A673 (cell line): ENCODE results near the gene JPH2. TPM values are rescaled to one million over a fixed set of nuclear protein-coding genes. Genes with fewer than 3 reads are reported as not detected.

Experiments
- BruUV-seq: library from RNA; stranded (reverse); fragments of 400-500 nt; replicated peaks from 2 replicates; lab custom pipeline; 2021; lab: Mats Ljungman, UMichigan
- CTCF ChIA-PET: fragments of 300-600 bp; sonication (Branson Sonifier 250); formaldehyde crosslinking; loops from one replicate; lab custom pipeline; 2022; ENCODE audit warnings: antibody characterized with exemption; lab: Charles Lee
- POLR2A ChIA-PET: fragments of 300-600 bp; sonication (Branson Sonifier 250); formaldehyde crosslinking; loops from one replicate; lab custom pipeline; 2022; ENCODE audit warnings: antibody characterized with exemption; ENCODE audit not compliant: low non-redundant PET; lab: Charles Lee
- DNase-seq: peaks from one replicate; pipeline ENCODE4 v3.0.0-alpha.2; 2015; ENCODE audit warnings: low spot score
- H3K27ac ChIP-seq: fragments of 200-600 bp; sonication (generic); 2 replicates; pipeline ENCODE4 v1.5.1; 2016; ENCODE audit warnings: mixed run types, low read depth, mild to moderate bottlenecking, mixed read lengths, antibody characterized with exemption, low read length; ENCODE audit not compliant: poor library complexity, severe bottlenecking
- H3K27me3 ChIP-seq: fragments of 200-600 bp; sonication (generic); replicated peaks from 2 replicates; pipeline ENCODE4 v1.6.1; 2017; ENCODE audit warnings: mixed run types, low read depth, mild to moderate bottlenecking, mixed read lengths, antibody characterized with exemption, low read length; ENCODE audit not compliant: insufficient read depth, poor library complexity
- H3K36me3 ChIP-seq: fragments of 200-600 bp; sonication (generic); 2 replicates; pipeline ENCODE4 v1.6.1; 2016; ENCODE audit warnings: mixed run types, mild to moderate bottlenecking, mixed read lengths, antibody characterized with exemption, low read length; ENCODE audit not compliant: insufficient read depth, poor library complexity, severe bottlenecking
- H3K4me1 ChIP-seq: fragments of 200-600 bp; sonication (generic); 2 replicates; pipeline ENCODE4 v1.6.1; 2017; ENCODE audit warnings: mixed run types, mild to moderate bottlenecking, mixed read lengths, antibody characterized with exemption, low read length; ENCODE audit not compliant: insufficient read depth, poor library complexity, severe bottlenecking
- H3K4me3 ChIP-seq: fragments of 200-600 bp; sonication (generic); 2 replicates; pipeline ENCODE4 v1.5.1; 2016; ENCODE audit warnings: low read depth, mixed run types, mild to moderate bottlenecking, mixed read lengths, low read length; ENCODE audit not compliant: poor library complexity, severe bottlenecking
- H3K9me3 ChIP-seq: fragments of 200-600 bp; sonication (generic); 2 replicates; pipeline ENCODE4 v1.6.1; 2016; ENCODE audit warnings: mixed run types, low read depth, mild to moderate bottlenecking, mixed read lengths, antibody characterized with exemption, low read length; ENCODE audit not compliant: poor library complexity, severe bottlenecking
- CTCF ChIP-seq: fragments of 300-800, 200-600 bp; sonication (generic); conservative IDR thresholded peaks from 2 replicates; pipeline ENCODE4 v1.5.1; 2017; ENCODE audit warnings: low read depth, mild to moderate bottlenecking, antibody characterized with exemption, low read length, moderate library complexity, mixed read lengths
- EZH2 ChIP-seq: fragments of 200-600 bp; sonication (generic); IDR thresholded peaks from 2 replicates; pipeline ENCODE4 v1.6.1; 2017; ENCODE audit warnings: borderline replicate concordance, low read depth, mild to moderate bottlenecking, mixed read lengths, antibody characterized with exemption, low read length; ENCODE audit not compliant: poor library complexity, severe bottlenecking
- intact Hi-C: fragments of 100-400 bp; cut with micrococcal nuclease; formaldehyde crosslinking; loops from one replicate; pipeline ENCODE4 v1.10.0; 2022; ENCODE audit not compliant: unreplicated experiment
- total RNA-seq: library from RNA; stranded (reverse); gene quantifications from 2 replicates; pipeline ENCODE4 v1.2.3, GENCODE V29; 2021

Gene JPH2
- total RNA-seq, 1 experiment from 2014 or later = 1.1 TPM

GRCh38 chr20:44071057-44071456 is 115.9 kb downstream of the JPH2 start:
- Histone ChIP-seq H3K27ac (no peak overlapping the region), H3K4me1 (no peaks in the 10 kb centered on the region), H3K4me3 (no peak overlapping the region), H3K27me3 (no peaks in the 10 kb centered on the region), H3K36me3 (peaks cover 22% of the 10 kb centered on the region), H3K9me3 (no peaks in the 10 kb centered on the region)
- CTCF ChIA-PET = no interaction called here
- intact Hi-C loops = no loop called here
- POLR2A ChIA-PET = no interaction called here
- no peak for TF ChIP-seq EZH2
- TF ChIP-seq CTCF = no peak
- no peak for DNase-seq
- BruUV-seq = no TSS peak

- Histone ChIP-seq H3K27me3 (no peaks in the 10 kb centered on the region), H3K9me3 (no peaks in the 10 kb centered on the region), H3K4me1 (no peaks in the 10 kb centered on the region), H3K36me3 (peaks cover 23% of the 10 kb centered on the region), H3K27ac (no peak overlapping the region), H3K4me3 (no peak overlapping the region)
- no TSS peak for BruUV-seq
- POLR2A ChIA-PET = no interaction called here
- CTCF ChIA-PET = no interaction called here
- no peak for DNase-seq
- TF ChIP-seq CTCF (no peak), EZH2 (no peak)
- intact Hi-C loops = no loop called here
These were observed 116.7 kb downstream of the JPH2 start for GRCh38 chr20:44070139-44070900.

GRCh38 chr20:44069203-44070011 is 117.6 kb downstream of the JPH2 start:
- no peaks in the 10 kb centered on the region for H3K4me1 ChIP-seq
- H3K9me3 ChIP-seq = no peaks in the 10 kb centered on the region
- H3K4me3 ChIP-seq = no peak overlapping the region
- TF ChIP-seq EZH2 = no peak
- TF ChIP-seq CTCF = no peak
- H3K36me3 ChIP-seq = peaks cover 30% of the 10 kb centered on the region
- peak overlapping the region; percentile 14 for H3K27ac ChIP-seq
- intact Hi-C loops = no loop called here
- TSS peak; percentile 93 for BruUV-seq
- H3K27me3 ChIP-seq = no peaks in the 10 kb centered on the region
- ChIA-PET CTCF (no interaction called here), POLR2A (no interaction called here)
- DNase-seq = no peak
